BLaER1 (cell line): ENCODE measurements around the gene CXCR6.

Experiments
- H3K27ac ChIP-seq: shearing (Covaris generic); formaldehyde crosslinking; 2 replicates; pipeline ENCODE4 v1.8.1; 2022
- H3K27me3 ChIP-seq: shearing (Covaris generic); formaldehyde crosslinking; 2 replicates; pipeline ENCODE4 v1.8.1; 2022
- H3K36me3 ChIP-seq: shearing (Covaris generic); formaldehyde crosslinking; 2 replicates; pipeline ENCODE4 v1.8.1; 2022
- H3K4me1 ChIP-seq: shearing (Covaris generic); formaldehyde crosslinking; 2 replicates; pipeline ENCODE4 v1.8.1; 2022
- H3K4me2 ChIP-seq: shearing (Covaris generic); formaldehyde crosslinking; 2 replicates; pipeline ENCODE4 v1.8.1; 2022
- H3K4me3 ChIP-seq: shearing (Covaris generic); formaldehyde crosslinking; 2 replicates; pipeline ENCODE4 v1.8.1; 2022
- H3K9ac ChIP-seq: shearing (Covaris generic); formaldehyde crosslinking; 2 replicates; pipeline ENCODE4 v1.8.1; 2022
- H3K9me3 ChIP-seq: shearing (Covaris generic); formaldehyde crosslinking; 2 replicates; pipeline ENCODE4 v1.8.1; 2022
- H4K20me1 ChIP-seq: shearing (Covaris generic); formaldehyde crosslinking; 2 replicates; pipeline ENCODE4 v1.8.1; 2022
- Cebpa-rat ChIP-seq: shearing (Covaris generic); IDR thresholded peaks from 2 replicates; pipeline ENCODE4 v1.8.1; 2022

CXCR6 gene

GRCh38 chr3:45946875-45947274, 3.6 kb downstream of the CXCR6 start:
- Histone ChIP-seq H3K27ac (no peak overlapping the region), H3K4me2 (no peak overlapping the region), H3K4me3 (no peak overlapping the region), H3K36me3 (peaks cover 91% of the 10 kb centered on the region), H3K9me3 (no peaks in the 10 kb centered on the region), H3K4me1 (no peaks in the 10 kb centered on the region), H3K27me3 (no peaks in the 10 kb centered on the region), H4K20me1 (peaks cover 28% of the 10 kb centered on the region; the same call in 1 of the 2 replicates), H3K9ac (no peak overlapping the region)
- no peak for TF ChIP-seq Cebpa-rat

- Histone ChIP-seq H3K4me3 (no peak overlapping the region), H3K4me2 (no peak overlapping the region), H3K27me3 (no peaks in the 10 kb centered on the region), H3K36me3 (peaks cover 92% of the 10 kb centered on the region), H3K27ac (no peak overlapping the region), H3K9me3 (no peaks in the 10 kb centered on the region), H3K9ac (no peak overlapping the region), H3K4me1 (no peaks in the 10 kb centered on the region), H4K20me1 (peaks cover 28% of the 10 kb centered on the region; the same call in 1 of the 2 replicates)
- TF ChIP-seq Cebpa-rat: no peak
These were observed 4.1 kb downstream of the CXCR6 start for GRCh38 chr3:45947361-45947760.

- Histone ChIP-seq H3K4me2 (no peak overlapping the region), H3K27ac (no peak overlapping the region), H4K20me1 (peaks cover 19% of the 10 kb centered on the region; the same call in 1 of the 2 replicates), H3K27me3 (no peaks in the 10 kb centered on the region), H3K4me1 (no peaks in the 10 kb centered on the region), H3K9me3 (no peaks in the 10 kb centered on the region), H3K36me3 (peaks cover 92% of the 10 kb centered on the region), H3K4me3 (no peak overlapping the region), H3K9ac (no peak overlapping the region)
- no peak for TF ChIP-seq Cebpa-rat
These were observed 5.1 kb downstream of the CXCR6 start for GRCh38 chr3:45948311-45948781.

GRCh38 chr3:45948881-45949280, 5.6 kb downstream of the CXCR6 start:
- H3K9me3 ChIP-seq: no peaks in the 10 kb centered on the region
- H3K9ac ChIP-seq: no peak overlapping the region
- H3K4me1 ChIP-seq: no peaks in the 10 kb centered on the region
- peaks cover 94% of the 10 kb centered on the region for H3K36me3 ChIP-seq
- H4K20me1 ChIP-seq: peaks cover 16% of the 10 kb centered on the region; the same call in 1 of the 2 replicates
- H3K27me3 ChIP-seq: no peaks in the 10 kb centered on the region
- H3K27ac ChIP-seq: no peak overlapping the region
- no peak for TF ChIP-seq Cebpa-rat
- no peak overlapping the region for H3K4me2 ChIP-seq
- H3K4me3 ChIP-seq: no peak overlapping the region

- H3K4me1 ChIP-seq: no peaks in the 10 kb centered on the region
- H3K9me3 ChIP-seq: no peaks in the 10 kb centered on the region
- TF ChIP-seq Cebpa-rat: no peak
- H3K4me3 ChIP-seq: no peak overlapping the region
- H4K20me1 ChIP-seq: peaks cover 16% of the 10 kb centered on the region; the same call in 1 of the 2 replicates
- H3K36me3 ChIP-seq: peaks cover 100% of the 10 kb centered on the region
- no peaks in the 10 kb centered on the region for H3K27me3 ChIP-seq
- no peak overlapping the region for H3K27ac ChIP-seq
- H3K9ac ChIP-seq: no peak overlapping the region
- no peak overlapping the region for H3K4me2 ChIP-seq
These were observed 6.2 kb downstream of the CXCR6 start for GRCh38 chr3:45949432-45949831.

- Histone ChIP-seq H4K20me1 (peaks cover 16% of the 10 kb centered on the region; the same call in 1 of the 2 replicates), H3K4me2 (no peak overlapping the region), H3K4me3 (no peak overlapping the region), H3K9me3 (no peaks in the 10 kb centered on the region), H3K36me3 (peaks cover 100% of the 10 kb centered on the region), H3K9ac (no peak overlapping the region), H3K4me1 (no peaks in the 10 kb centered on the region), H3K27ac (no peak overlapping the region), H3K27me3 (no peaks in the 10 kb centered on the region)
- no peak for TF ChIP-seq Cebpa-rat
These were observed 6.9 kb downstream of the CXCR6 start for GRCh38 chr3:45950131-45950530.

- Histone ChIP-seq H4K20me1 (peaks cover 16% of the 10 kb centered on the region; the same call in 1 of the 2 replicates), H3K36me3 (peaks cover 100% of the 10 kb centered on the region), H3K9ac (no peak overlapping the region), H3K4me3 (no peak overlapping the region), H3K4me2 (no peak overlapping the region), H3K9me3 (no peaks in the 10 kb centered on the region), H3K27ac (no peak overlapping the region), H3K27me3 (no peaks in the 10 kb centered on the region), H3K4me1 (no peaks in the 10 kb centered on the region)
- TF ChIP-seq Cebpa-rat: no peak
These were observed 7.7 kb downstream of the CXCR6 start for GRCh38 chr3:45950686-45951600.

GRCh38 chr3:45951946-45952345, 8.7 kb downstream of the CXCR6 start:
- Histone ChIP-seq H3K9me3 (no peaks in the 10 kb centered on the region), H3K4me1 (no peaks in the 10 kb centered on the region), H3K27ac (no peak overlapping the region), H3K4me2 (no peak overlapping the region), H3K9ac (no peak overlapping the region), H3K4me3 (no peak overlapping the region), H3K36me3 (peaks cover 100% of the 10 kb centered on the region), H4K20me1 (peaks cover 18% of the 10 kb centered on the region; the same call in 1 of the 2 replicates), H3K27me3 (no peaks in the 10 kb centered on the region)
- no peak for TF ChIP-seq Cebpa-rat

- Histone ChIP-seq H3K27me3 (no peaks in the 10 kb centered on the region), H3K9me3 (no peaks in the 10 kb centered on the region), H3K9ac (no peak overlapping the region), H3K4me1 (no peaks in the 10 kb centered on the region), H3K4me2 (no peak overlapping the region), H3K4me3 (no peak overlapping the region), H3K36me3 (peaks cover 100% of the 10 kb centered on the region), H3K27ac (no peak overlapping the region), H4K20me1 (peaks cover 21% of the 10 kb centered on the region; the same call in 1 of the 2 replicates)
- no peak for TF ChIP-seq Cebpa-rat
These were observed 9.2 kb downstream of the CXCR6 start for GRCh38 chr3:45952456-45952855.

GRCh38 chr3:45953536-45953935, 10.3 kb downstream of the CXCR6 start:
- H3K9me3 ChIP-seq: no peaks in the 10 kb centered on the region
- peaks cover 28% of the 10 kb centered on the region for H4K20me1 ChIP-seq
- H3K4me2 ChIP-seq: no peak overlapping the region
- H3K4me1 ChIP-seq: no peaks in the 10 kb centered on the region
- H3K27me3 ChIP-seq: no peaks in the 10 kb centered on the region
- H3K4me3 ChIP-seq: no peak overlapping the region
- no peak overlapping the region for H3K9ac ChIP-seq
- no peak overlapping the region for H3K27ac ChIP-seq
- TF ChIP-seq Cebpa-rat: no peak
- peaks cover 100% of the 10 kb centered on the region for H3K36me3 ChIP-seq
